GM12874 (cell line): Measurements from ENCODE around the gene ROPN1L.

Experiments
- TF ChIP-seq, protein P1 (sequence below): IDR thresholded peaks from 2 replicates; pipeline ENCODE4 v1.5.1; 2011; ENCODE audit warnings: low read depth, mild to moderate bottlenecking, control low read depth, low read length, moderate library complexity; ENCODE audit not compliant: insufficient read depth

ROPN1L gene

DNA sequence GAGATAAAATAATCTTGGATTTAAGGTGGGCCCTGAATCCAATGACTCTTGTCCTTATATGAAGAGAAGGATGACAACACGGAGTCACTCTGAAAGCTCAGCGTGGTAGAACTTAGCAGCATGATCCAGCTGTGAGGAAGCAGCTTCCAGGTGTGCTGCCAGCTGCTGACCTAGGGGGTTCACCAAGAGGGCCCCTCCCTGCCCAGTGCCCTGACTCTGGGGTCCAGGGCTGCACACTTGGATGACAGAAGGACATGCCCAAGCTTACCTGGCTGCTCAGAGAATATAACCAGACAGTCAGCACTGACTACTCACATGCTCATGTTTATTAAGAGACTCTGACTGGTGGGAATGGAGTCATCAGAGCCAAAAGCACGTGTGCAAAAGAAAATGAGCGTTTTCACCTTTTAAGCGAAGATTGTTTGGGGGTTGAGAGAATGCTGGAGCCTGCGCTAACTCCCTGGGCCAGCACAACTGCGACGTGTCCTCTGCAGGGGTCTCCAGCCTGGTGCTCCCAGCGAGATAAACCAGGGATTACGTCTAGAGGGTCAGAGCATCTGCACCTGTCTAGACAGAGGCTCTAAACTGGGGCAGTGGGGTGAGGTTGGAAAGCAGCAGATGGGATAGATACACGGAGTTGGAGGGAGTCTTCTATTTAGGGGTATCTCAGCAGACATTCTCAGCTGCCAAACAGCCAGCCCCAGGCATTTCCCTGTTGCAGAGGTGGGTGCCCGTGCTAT, 41.3 kb downstream of the ROPN1L start:
- TF ChIP-seq, protein P1, sequence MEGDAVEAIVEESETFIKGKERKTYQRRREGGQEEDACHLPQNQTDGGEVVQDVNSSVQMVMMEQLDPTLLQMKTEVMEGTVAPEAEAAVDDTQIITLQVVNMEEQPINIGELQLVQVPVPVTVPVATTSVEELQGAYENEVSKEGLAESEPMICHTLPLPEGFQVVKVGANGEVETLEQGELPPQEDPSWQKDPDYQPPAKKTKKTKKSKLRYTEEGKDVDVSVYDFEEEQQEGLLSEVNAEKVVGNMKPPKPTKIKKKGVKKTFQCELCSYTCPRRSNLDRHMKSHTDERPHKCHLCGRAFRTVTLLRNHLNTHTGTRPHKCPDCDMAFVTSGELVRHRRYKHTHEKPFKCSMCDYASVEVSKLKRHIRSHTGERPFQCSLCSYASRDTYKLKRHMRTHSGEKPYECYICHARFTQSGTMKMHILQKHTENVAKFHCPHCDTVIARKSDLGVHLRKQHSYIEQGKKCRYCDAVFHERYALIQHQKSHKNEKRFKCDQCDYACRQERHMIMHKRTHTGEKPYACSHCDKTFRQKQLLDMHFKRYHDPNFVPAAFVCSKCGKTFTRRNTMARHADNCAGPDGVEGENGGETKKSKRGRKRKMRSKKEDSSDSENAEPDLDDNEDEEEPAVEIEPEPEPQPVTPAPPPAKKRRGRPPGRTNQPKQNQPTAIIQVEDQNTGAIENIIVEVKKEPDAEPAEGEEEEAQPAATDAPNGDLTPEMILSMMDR, result no peak

- TF ChIP-seq, protein P1, result no peak
Observed at GRCh38 chr5:10484774-10485141, 43.1 kb downstream of the ROPN1L start.

- TF ChIP-seq, protein P1, result no peak
Observed at GRCh38 chr5:10485142-10485795, 43.6 kb downstream of the ROPN1L start.

DNA sequence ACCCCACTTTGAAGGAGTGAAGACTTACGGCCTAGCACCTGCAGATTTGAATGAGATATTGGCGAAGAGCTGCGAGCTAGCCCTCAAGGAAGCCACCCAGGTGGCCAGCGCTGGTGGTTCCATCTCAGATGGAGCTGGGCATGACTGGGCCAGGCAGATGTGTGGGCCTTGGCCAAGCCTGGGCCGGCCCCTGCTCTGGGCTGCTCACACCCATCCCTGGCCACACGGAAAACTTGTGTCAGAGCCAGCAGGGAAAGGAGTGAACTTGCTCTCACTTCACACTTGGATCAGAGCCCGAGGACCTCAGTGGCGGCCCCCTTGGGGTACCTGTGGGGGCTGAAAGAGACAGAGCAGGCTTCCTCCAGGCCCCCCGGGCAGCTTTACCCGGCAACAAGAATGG, 44.2 kb downstream of the ROPN1L start:
- TF ChIP-seq, protein P1, result no peak

GRCh38 chr5:10486511-10487344, 45.0 kb downstream of the ROPN1L start:
- TF ChIP-seq, protein P1, result no peak

- TF ChIP-seq, protein P1, result no peak
Observed at GRCh38 chr5:10488144-10488543, 46.5 kb downstream of the ROPN1L start.

DNA sequence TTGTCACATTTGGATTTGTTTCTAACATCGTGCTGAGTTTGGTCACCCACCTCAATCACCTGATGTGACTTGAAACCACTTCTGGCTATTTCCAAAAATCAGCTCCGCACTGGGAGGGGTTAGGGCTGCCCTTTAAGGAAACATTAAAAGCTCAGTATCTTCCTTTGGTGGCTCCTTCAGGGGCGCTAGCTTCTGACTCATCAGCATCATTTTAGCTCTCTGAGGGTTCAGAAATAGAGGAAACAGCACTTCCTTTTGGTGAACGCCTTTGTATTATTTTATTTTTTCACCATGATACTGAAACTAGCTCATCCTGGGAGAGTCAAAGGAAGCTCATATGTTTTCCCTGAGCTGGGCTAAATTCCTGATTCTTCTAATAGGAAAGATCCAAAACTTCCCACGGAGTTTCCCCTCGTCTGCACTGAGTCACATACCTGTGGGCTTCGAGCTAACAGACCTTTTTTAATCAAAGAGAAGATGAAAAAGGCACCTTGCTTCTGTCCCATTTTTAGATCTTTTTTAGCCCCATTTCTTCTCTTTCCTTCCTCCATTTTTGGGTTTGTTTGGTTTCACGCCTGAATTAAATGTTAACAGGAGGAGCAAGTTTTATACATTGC, 48.2 kb downstream of the ROPN1L start:
- TF ChIP-seq, protein P1, result no peak
